ENCODE results near the gene POLR3B. TPM values are rescaled to one million over a fixed set of nuclear protein-coding genes. Genes with fewer than 3 reads are reported as not detected.

Gene POLR3B
- total and polyA plus RNA-seq, 2 experiments from 2014 or later: 4.0 to 14.6 TPM

DNA sequence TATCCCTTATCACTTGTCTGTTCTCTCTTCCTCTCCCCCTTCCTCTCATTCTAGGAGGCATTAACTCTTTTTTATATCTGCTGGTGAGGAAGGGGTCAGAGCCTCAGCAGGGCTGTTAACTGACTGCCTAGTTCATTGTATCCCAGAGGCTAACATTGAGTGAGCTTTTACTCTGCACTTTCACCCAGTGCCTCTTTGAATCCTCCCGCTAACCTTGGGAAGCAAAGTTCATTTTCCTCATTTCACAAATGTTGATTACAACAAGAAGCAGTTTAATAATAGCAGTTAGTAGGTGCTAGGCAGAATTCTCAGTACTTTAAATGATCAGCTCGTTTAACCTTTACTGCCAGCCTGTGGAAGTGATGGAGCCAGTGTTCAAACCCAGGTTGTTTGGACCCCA lies 75.5 kb downstream of the POLR3B start (continued):
- TF ChIP-seq, protein P1, sequence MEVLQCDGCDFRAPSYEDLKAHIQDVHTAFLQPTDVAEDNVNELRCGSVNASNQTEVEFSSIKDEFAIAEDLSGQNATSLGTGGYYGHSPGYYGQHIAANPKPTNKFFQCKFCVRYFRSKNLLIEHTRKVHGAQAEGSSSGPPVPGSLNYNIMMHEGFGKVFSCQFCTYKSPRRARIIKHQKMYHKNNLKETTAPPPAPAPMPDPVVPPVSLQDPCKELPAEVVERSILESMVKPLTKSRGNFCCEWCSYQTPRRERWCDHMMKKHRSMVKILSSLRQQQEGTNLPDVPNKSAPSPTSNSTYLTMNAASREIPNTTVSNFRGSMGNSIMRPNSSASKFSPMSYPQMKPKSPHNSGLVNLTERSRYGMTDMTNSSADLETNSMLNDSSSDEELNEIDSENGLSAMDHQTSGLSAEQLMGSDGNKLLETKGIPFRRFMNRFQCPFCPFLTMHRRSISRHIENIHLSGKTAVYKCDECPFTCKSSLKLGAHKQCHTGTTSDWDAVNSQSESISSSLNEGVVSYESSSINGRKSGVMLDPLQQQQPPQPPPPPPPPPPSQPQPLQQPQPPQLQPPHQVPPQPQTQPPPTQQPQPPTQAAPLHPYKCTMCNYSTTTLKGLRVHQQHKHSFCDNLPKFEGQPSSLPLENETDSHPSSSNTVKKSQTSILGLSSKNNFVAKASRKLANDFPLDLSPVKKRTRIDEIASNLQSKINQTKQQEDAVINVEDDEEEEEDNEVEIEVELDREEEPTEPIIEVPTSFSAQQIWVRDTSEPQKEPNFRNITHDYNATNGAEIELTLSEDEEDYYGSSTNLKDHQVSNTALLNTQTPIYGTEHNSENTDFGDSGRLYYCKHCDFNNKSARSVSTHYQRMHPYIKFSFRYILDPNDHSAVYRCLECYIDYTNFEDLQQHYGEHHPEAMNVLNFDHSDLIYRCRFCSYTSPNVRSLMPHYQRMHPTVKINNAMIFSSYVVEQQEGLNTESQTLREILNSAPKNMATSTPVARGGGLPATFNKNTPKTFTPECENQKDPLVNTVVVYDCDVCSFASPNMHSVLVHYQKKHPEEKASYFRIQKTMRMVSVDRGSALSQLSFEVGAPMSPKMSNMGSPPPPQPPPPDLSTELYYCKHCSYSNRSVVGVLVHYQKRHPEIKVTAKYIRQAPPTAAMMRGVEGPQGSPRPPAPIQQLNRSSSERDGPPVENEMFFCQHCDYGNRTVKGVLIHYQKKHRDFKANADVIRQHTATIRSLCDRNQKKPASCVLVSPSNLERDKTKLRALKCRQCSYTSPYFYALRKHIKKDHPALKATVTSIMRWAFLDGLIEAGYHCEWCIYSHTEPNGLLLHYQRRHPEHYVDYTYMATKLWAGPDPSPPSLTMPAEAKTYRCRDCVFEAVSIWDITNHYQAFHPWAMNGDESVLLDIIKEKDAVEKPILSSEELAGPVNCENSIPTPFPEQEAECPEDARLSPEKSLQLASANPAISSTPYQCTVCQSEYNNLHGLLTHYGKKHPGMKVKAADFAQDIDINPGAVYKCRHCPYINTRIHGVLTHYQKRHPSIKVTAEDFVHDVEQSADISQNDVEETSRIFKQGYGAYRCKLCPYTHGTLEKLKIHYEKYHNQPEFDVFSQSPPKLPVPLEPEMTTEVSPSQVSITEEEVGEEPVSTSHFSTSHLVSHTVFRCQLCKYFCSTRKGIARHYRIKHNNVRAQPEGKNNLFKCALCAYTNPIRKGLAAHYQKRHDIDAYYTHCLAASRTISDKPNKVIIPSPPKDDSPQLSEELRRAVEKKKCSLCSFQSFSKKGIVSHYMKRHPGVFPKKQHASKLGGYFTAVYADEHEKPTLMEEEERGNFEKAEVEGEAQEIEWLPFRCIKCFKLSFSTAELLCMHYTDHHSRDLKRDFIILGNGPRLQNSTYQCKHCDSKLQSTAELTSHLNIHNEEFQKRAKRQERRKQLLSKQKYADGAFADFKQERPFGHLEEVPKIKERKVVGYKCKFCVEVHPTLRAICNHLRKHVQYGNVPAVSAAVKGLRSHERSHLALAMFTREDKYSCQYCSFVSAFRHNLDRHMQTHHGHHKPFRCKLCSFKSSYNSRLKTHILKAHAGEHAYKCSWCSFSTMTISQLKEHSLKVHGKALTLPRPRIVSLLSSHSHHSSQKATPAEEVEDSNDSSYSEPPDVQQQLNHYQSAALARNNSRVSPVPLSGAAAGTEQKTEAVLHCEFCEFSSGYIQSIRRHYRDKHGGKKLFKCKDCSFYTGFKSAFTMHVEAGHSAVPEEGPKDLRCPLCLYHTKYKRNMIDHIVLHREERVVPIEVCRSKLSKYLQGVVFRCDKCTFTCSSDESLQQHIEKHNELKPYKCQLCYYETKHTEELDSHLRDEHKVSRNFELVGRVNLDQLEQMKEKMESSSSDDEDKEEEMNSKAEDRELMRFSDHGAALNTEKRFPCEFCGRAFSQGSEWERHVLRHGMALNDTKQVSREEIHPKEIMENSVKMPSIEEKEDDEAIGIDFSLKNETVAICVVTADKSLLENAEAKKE (CRISPR knock-in tag; IDR thresholded peaks at IDR 0.05): no peak
- TF ChIP-seq EZH2 (IDR thresholded peaks at IDR 0.05; ENCODE audit: low read depth, unreplicated experiment) (no peak), POLR2AphosphoS5 (IDR thresholded peaks at IDR 0.05; ENCODE audit: low read depth) (no peak), NANOG (IDR thresholded peaks at IDR 0.05; ENCODE audit: borderline replicate concordance) (no peak), ZNF114 (CRISPR knock-in tag; IDR thresholded peaks at IDR 0.05) (no peak), CREB1 (CRISPR knock-in tag; IDR thresholded peaks at IDR 0.05; ENCODE audit: low read depth) (no peak)
- TF ChIP-seq, protein P2, sequence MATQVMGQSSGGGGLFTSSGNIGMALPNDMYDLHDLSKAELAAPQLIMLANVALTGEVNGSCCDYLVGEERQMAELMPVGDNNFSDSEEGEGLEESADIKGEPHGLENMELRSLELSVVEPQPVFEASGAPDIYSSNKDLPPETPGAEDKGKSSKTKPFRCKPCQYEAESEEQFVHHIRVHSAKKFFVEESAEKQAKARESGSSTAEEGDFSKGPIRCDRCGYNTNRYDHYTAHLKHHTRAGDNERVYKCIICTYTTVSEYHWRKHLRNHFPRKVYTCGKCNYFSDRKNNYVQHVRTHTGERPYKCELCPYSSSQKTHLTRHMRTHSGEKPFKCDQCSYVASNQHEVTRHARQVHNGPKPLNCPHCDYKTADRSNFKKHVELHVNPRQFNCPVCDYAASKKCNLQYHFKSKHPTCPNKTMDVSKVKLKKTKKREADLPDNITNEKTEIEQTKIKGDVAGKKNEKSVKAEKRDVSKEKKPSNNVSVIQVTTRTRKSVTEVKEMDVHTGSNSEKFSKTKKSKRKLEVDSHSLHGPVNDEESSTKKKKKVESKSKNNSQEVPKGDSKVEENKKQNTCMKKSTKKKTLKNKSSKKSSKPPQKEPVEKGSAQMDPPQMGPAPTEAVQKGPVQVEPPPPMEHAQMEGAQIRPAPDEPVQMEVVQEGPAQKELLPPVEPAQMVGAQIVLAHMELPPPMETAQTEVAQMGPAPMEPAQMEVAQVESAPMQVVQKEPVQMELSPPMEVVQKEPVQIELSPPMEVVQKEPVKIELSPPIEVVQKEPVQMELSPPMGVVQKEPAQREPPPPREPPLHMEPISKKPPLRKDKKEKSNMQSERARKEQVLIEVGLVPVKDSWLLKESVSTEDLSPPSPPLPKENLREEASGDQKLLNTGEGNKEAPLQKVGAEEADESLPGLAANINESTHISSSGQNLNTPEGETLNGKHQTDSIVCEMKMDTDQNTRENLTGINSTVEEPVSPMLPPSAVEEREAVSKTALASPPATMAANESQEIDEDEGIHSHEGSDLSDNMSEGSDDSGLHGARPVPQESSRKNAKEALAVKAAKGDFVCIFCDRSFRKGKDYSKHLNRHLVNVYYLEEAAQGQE (IDR thresholded peaks at IDR 0.05; ENCODE audit: unreplicated experiment): no peak

All from GM23338 (cell line).